ENCODE measurements around the gene NEK6.
A peak's percentile ranks its signal among the peaks of the same experiment; 100 is the strongest.

NEK6 gene

DNA sequence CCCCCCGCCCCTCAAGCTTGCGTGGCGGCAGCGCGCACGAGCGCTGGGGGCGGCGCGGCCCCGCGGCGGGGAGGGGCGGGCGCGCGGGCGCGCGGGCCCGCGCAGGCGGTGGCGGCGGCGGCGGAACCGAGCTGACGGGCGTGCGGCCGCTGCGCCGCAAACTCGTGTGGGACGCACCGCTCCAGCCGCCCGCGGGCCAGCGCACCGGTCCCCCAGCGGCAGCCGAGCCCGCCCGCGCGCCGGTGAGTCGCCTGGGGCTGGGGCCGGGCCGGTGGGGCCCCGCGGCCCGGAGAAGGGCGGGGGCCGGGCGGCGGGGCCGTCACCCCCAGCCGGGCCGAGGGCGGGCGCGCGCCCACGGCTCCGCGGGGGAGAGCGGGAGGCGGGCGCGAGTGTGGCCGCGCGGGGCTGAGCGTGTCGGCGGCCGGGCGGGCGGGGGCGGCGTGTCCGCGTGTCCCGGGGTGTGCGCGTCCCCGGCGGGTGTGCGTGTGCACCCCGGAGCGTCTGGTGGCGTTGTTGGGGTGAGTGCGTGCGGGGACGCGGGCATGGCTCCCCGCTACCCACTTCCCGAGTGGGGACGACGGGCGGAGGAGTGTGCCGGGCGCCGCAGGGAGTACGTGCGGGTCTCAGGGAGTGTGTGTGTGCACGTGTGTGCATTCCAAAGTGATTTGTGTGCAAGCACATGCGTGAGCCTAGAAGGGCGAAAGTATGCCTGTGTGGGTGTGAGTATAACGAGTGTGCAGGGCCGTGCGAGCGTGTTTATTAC lies at the start of gene NEK6:
Gene NEK6 (plus strand): TSS at position 106 of the 763 bp plus-strand sequence. CDS start 44,016 bp downstream, outside the sequence.
- DNase-seq (ENCODE audit: low read depth) = peak; percentile 6

- DNase-seq (ENCODE audit: low read depth) = no peak
Measured at GRCh38 chr9:124208571-124208970, 49.2 kb upstream of the NEK6 start.

- no peak for DNase-seq (ENCODE audit: low read depth)
Measured at GRCh38 chr9:124209279-124209678, 48.5 kb upstream of the NEK6 start.

DNA sequence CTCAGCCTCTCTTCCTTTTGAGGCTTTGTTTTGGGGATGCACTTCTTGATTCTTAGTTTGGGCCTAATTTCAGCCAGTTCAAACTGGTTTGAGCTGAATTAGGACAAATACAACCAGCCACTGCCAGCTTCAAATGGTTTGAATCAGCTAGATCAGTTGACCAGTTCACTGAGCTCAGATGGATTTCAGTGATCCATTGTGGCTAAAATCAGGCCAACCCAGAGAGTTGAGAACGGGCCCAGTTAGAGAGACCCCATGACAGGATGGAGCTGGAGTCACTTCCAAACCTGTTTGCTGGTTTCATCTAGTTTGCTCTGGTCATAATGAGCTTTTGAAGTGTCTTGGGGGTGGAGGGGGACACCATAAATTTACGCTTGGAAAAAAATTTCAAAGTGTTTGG lies 48.0 kb upstream of the NEK6 start:
- no peak for DNase-seq (ENCODE audit: low read depth)

DNA sequence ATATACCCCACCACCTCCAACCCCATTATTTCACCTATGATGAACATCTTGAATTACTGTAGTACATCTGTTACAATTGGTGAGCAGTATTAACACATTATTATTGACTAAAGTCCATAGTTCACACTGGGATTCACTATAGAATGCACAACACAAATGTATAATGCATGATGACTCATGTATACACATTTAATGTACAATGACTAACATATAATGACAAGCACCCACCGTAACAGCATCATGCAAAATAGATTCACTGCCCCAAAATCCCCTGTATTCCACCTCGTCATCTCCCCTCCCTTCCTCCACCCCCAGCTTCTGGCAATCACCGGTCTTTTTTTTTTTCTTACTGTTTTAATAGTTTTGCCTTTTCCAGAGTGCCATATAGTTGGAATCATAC lies 47.1 kb upstream of the NEK6 start:
- DNase-seq (ENCODE audit: low read depth) = no peak

DNA sequence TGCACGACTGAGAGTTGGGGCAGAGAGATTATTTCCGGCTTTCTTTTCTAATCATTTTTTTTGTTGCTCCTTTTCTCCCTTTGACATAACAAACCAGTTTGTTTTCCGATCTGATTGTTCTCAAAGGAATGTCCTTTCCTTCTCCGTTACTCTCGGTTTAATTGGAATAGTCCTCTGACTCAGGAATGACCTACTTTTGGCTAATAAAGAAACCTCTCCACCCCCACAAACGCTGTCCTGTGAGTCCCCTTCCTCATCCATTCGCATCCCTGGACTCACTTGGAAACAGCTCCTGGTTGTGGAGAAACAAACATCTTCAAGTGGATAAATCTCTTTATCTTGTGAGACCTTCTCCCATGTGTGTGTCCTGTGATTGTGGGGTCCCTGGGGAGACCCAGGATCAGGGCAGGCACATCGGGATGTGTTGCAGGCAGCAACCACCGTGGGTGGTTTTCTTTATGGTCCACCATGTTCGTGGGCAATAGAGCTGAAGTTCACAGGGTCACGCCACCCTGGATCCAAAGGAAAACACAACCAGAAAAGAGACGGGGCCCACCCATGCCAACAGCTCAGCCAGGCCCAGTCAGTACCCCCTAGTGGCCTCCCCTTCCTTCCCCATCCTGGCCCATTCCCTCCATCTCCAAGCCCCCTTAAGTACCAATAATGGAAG lies 45.2 kb upstream of the NEK6 start:
- no peak for DNase-seq (ENCODE audit: low read depth)

- DNase-seq (ENCODE audit: low read depth) = no peak
Measured at GRCh38 chr9:124213396-124213795, 44.4 kb upstream of the NEK6 start.

DNA sequence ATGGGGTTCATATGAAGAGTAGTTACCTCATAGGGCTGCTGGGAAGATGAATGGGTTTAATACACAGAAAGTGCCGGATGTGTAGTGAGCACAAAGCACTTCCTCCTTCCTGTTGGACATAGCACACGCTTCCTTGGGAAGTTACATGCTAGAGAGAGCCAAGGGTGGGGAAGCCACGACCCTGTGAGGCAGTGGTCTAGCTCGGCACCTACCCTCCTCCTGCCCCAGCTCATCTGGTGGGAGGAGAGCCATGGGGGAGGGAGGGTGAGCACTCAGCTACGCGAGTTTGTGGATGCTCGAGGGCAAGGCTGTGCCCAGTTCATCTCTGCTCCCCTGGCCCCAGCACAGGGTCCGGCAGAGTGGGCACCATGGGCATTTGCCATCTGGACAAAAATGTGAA lies 43.6 kb upstream of the NEK6 start:
- DNase-seq (ENCODE audit: low read depth) = no peak

GRCh38 chr9:124214596-124215367 lies 43.0 kb upstream of the NEK6 start:
- no peak for DNase-seq (ENCODE audit: low read depth)

DNA sequence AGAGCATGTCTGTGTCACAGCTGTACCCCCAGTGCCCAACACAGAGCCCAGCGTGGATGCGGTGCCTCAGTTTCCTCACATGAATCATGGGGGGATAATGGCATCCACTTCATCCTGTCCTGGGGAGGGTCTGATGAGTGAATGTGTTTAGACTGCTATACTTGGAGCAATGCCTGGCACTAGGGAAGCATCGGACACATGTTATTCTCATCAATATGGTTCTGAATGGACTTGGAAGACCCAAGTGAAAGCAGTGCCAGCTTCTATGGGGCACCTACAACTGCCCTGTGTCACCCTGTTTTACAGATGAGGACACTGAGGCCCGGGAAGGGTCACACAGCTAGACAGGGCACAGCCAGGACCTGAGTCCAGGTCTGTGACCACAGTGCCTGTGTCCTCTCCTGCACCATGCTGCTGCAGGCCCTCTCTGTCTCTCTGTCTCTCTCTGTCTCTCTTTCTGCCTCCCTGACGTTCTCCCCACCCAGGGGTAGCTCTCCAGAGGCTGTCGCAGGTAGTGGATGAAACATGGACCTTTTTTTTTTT lies 42.3 kb upstream of the NEK6 start:
- no peak for DNase-seq (ENCODE audit: low read depth)

- DNase-seq (ENCODE audit: low read depth) = no peak
Measured at GRCh38 chr9:124215956-124216355, 41.8 kb upstream of the NEK6 start.

DNA sequence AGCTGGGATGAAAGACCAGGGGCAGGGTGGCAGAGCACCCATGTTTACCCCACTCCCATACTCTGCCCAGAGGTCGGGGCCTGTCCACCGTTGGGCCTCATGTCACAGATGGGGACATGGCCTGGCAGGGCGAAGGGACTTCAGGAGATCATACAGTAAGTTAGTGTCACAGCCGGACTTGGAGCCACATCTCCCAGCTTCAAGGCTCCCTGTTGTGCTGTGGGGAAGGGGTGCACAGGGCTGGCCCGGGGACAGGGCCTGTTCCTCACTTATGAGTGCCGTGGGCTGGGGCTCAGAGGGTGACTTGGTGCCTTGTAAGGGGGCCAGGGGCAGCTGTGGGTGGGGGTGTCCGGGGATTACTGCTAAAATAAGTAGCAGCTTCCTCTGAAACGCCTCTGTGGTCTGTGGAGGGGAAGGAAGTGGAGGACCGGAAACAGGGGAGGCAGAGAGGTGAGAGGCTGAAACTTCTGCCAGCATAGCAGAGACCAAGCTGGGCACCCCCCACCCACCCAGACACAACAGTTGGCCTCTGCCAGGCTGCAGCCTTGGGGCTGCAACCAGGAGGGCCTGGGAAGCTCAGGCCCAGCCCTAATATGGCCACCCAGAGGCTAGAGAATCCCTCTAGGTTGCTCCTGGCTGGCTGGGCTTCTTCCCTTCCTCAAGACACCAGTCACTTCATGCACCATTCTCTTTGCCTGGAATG lies 41.1 kb upstream of the NEK6 start:
- DNase-seq (ENCODE audit: low read depth) = peak; percentile 14

DNA sequence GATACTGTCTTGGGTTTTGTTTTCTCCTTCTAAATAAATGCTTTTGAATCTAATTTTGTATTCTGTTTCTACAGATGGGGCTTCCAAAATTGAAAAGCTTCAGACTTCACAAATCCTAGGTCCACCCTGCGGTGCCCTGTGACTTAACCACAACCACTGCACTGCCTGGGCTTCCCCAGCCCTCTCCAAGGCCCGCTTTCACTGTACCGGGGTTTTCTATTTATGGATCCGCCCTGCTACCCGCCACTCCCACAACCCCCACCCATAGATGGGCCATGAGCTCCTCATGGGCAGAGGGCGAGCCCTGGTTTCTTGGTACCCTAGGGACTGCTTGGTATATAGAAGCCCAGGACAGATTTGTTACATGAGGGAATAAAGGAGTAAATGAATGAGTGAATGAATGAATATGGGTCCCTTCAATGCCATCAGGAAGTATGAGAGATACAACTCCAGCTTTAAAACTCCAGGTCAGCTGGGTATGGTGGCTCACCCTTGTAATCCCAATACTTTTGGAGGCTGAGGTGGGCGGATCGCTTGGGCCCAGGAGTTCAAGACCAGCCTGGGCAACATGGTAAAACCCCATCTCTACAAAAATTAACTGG lies 39.8 kb upstream of the NEK6 start:
- no peak for DNase-seq (ENCODE audit: low read depth)

GRCh38 chr9:124218438-124218982 lies 39.2 kb upstream of the NEK6 start:
- DNase-seq (ENCODE audit: low read depth) = no peak

DNA sequence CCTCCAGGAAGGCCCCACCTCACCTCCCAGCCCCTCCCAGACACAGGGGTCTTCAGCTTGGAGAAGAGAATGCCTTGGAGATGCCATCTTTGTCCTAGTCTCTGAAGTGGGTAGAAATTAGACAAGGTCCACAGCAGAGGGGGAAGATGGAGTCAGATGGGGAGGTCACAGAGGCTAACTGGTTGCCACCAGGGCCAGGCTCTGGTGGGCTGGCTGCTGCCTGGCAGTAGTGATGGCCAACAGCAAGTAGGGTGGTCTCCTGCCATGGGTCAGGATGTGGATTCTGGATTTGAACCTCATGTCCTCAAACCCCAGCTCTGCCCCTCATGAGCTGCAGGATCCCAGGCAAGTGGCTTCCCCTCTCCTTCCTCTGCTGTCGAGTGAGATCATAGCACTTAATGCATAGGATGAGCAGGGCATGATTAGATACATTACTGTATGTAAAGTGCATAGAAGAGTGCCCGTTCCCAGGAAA lies 38.7 kb upstream of the NEK6 start:
- DNase-seq (ENCODE audit: low read depth) = no peak

- no peak for DNase-seq (ENCODE audit: low read depth)
Measured at GRCh38 chr9:124220946-124221451, 36.8 kb upstream of the NEK6 start.

- DNase-seq (ENCODE audit: low read depth) = no peak
Measured at GRCh38 chr9:124221676-124222075, 36.1 kb upstream of the NEK6 start.

DNA sequence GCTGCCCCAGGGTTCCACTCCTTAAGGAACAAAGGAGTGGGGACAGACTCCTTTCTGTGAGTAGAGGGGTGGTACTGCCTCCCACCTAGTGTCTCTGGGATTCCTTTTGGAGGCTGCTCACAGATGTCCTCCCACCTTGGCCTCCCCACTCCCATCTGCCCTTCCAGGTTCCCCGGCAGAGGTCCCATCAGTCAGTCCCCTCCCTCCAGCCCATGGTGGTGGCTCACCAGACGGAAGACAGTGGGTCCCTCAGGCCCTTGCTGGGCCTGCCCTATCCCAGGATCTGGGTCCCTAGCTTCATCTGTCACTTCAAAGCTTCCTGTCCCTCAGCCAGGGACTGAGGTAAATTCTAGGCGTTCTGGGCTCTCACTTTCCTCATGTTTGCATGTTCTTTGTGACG lies 35.6 kb upstream of the NEK6 start:
- DNase-seq (ENCODE audit: low read depth) = no peak

DNA sequence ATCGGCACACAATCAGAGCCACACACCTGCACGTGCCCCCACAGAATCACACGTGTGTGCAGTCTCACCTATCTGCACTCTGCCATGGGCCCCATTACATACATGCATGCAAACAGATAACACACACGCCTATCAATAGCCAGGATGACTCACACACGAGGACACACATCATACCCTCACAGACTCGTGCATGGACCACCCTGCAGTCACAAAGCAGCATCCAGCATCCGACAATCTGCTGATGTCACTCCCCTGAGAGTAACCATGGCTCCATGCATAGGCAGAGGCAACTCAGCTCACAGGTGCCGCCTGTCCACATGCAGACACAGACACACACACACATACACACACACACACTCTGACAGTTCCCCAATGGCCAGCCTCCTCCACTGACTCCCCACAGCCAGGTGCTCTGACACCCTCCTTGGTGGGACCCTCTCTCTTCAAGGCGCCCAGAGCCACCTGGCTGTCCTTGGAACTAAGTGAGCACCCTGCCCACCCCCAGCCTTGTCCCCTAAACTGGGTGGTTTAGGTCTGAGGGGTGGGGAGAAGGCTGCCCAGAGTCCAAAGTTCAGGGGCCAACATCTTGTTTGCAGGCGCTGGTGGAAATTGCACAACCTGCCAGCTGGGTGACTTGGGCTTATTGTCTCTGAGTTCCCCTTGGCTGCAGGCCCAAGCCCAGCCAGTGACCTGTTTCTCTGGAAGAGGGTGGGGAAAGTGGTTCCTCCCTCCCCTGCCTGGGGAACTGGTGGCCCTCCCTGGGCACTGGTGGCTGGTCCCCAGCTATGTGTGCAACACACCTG lies 34.6 kb upstream of the NEK6 start:
- no peak for DNase-seq (ENCODE audit: low read depth)

GRCh38 chr9:124225945-124226344 lies 31.8 kb upstream of the NEK6 start:
- DNase-seq (ENCODE audit: low read depth) = no peak
